OCI-LY3 (cell line): ENCODE measurements around the gene DENND1C.

Experiments used
- EZH2phosphoT487 ChIP-seq: fragments of 200-600 bp; shearing (Covaris generic); IDR thresholded peaks from 2 replicates; pipeline ENCODE4 v1.6.1; 2018; ENCODE audit warnings: antibody characterized with exemption, mixed run types, low read depth
- TF ChIP-seq, protein P1 (sequence below): fragments of 200-600, 300-600 bp; sonication (generic); IDR thresholded peaks from 2 replicates; pipeline ENCODE4 v1.5.1; 2014; ENCODE audit warnings: antibody characterized with exemption, low read length, low read depth

- TF ChIP-seq, protein P1, sequence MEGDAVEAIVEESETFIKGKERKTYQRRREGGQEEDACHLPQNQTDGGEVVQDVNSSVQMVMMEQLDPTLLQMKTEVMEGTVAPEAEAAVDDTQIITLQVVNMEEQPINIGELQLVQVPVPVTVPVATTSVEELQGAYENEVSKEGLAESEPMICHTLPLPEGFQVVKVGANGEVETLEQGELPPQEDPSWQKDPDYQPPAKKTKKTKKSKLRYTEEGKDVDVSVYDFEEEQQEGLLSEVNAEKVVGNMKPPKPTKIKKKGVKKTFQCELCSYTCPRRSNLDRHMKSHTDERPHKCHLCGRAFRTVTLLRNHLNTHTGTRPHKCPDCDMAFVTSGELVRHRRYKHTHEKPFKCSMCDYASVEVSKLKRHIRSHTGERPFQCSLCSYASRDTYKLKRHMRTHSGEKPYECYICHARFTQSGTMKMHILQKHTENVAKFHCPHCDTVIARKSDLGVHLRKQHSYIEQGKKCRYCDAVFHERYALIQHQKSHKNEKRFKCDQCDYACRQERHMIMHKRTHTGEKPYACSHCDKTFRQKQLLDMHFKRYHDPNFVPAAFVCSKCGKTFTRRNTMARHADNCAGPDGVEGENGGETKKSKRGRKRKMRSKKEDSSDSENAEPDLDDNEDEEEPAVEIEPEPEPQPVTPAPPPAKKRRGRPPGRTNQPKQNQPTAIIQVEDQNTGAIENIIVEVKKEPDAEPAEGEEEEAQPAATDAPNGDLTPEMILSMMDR = no peak
- TF ChIP-seq EZH2phosphoT487 = no peak
Measured at GRCh38 chr19:6472713-6473112, 8.9 kb downstream of the DENND1C start.
